B cell (primary cell): ENCODE measurements around the gene ENG.

ENCODE experiments used
- CTCF ChIP-seq: fragments of 200-600 bp; IDR thresholded peaks from one replicate; pipeline ENCODE4 v1.8.0; 2022; ENCODE audit warnings: antibody characterized with exemption, mild to moderate bottlenecking
- EZH2 ChIP-seq: IDR thresholded peaks from 2 replicates; pipeline ENCODE4 v1.6.1; 2012; ENCODE audit warnings: borderline replicate concordance, low read depth, mild to moderate bottlenecking, moderate library complexity, low read length; ENCODE audit not compliant: insufficient read depth, poor library complexity, severe bottlenecking

- TF ChIP-seq CTCF (no peak), EZH2 (no peak)
These were observed 47.6 kb downstream of the ENG start for GRCh38 chr9:127806871-127807270.
